ENCODE data around the gene TIAM1.

Gene TIAM1

DNA sequence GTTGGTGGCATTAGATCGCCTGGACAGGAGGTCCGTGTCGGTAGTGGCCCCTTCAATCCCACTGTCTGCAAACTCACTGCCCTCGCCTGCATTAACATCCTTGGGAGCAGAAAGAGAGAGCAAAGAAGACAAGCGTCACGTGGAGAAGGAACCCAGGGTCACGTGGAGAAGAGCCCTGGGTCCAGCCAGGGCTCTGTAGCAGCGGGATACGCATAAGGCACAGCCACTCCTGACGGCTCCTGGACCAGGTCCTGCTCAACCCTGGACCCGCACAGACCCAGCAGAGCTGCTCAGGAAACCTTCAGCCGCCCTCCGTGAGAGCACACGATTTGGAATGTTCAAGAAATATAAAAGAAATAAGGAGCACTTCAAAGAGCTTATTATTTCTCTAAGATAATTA, 92.0 kb downstream of the TIAM1 start:
- TF ChIP-seq, protein P1, sequence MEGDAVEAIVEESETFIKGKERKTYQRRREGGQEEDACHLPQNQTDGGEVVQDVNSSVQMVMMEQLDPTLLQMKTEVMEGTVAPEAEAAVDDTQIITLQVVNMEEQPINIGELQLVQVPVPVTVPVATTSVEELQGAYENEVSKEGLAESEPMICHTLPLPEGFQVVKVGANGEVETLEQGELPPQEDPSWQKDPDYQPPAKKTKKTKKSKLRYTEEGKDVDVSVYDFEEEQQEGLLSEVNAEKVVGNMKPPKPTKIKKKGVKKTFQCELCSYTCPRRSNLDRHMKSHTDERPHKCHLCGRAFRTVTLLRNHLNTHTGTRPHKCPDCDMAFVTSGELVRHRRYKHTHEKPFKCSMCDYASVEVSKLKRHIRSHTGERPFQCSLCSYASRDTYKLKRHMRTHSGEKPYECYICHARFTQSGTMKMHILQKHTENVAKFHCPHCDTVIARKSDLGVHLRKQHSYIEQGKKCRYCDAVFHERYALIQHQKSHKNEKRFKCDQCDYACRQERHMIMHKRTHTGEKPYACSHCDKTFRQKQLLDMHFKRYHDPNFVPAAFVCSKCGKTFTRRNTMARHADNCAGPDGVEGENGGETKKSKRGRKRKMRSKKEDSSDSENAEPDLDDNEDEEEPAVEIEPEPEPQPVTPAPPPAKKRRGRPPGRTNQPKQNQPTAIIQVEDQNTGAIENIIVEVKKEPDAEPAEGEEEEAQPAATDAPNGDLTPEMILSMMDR (IDR thresholded peaks at IDR 0.05; ENCODE audit: low read depth, low read length, missing control alignments): no peak
- DNase-seq (ENCODE audit: low read depth): no peak
- H3K4me3 ChIP-seq (ENCODE audit: low read depth, low read length): no peak overlapping the region

GRCh38 chr21:31251686-31252085, 92.4 kb downstream of the TIAM1 start:
- TF ChIP-seq, protein P1 (IDR thresholded peaks at IDR 0.05; ENCODE audit: low read depth, low read length, missing control alignments): no peak
- DNase-seq (ENCODE audit: low read depth): no peak
- no peak overlapping the region for H3K4me3 ChIP-seq (ENCODE audit: low read depth, low read length)

- TF ChIP-seq, protein P1 (IDR thresholded peaks at IDR 0.05; ENCODE audit: low read depth, low read length, missing control alignments): no peak
- DNase-seq (ENCODE audit: low read depth): no peak
- H3K4me3 ChIP-seq (ENCODE audit: low read depth, low read length): no peak overlapping the region
Observed at GRCh38 chr21:31248598-31248997, 95.5 kb downstream of the TIAM1 start.

DNA sequence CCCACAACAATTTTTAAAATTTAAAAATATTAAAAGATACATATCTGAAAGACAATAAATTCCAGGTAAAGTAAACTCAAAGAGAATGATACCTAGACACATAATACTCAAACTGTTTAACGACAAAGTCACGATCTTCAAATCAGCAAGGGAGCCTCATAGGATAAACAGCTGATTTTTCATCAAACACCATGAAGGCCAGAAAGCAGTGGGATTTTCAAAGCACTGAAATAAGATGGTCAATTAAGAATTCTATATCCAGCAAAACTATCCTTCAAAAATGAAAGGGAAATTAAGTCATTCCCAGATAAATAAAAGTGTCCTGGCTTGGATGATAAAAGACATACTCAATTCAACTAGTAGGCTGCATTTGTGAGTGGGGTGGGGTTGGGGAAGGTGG, 100.5 kb downstream of the TIAM1 start:
- TF ChIP-seq, protein P1 (IDR thresholded peaks at IDR 0.05; ENCODE audit: low read depth, low read length, missing control alignments): no peak
- no peak for DNase-seq (ENCODE audit: low read depth)
- H3K4me3 ChIP-seq (ENCODE audit: low read depth, low read length): no peak overlapping the region

GRCh38 chr21:31236528-31236927, 107.5 kb downstream of the TIAM1 start:
- no peak for DNase-seq (ENCODE audit: low read depth)
- TF ChIP-seq, protein P1 (IDR thresholded peaks at IDR 0.05; ENCODE audit: low read depth, low read length, missing control alignments): no peak
- no peak overlapping the region for H3K4me3 ChIP-seq (ENCODE audit: low read depth, low read length)

- no peak for DNase-seq (ENCODE audit: low read depth)
- no peak overlapping the region for H3K4me3 ChIP-seq (ENCODE audit: low read depth, low read length)
- TF ChIP-seq, protein P1 (IDR thresholded peaks at IDR 0.05; ENCODE audit: low read depth, low read length, missing control alignments): no peak
Observed at GRCh38 chr21:31235671-31236450, 108.2 kb downstream of the TIAM1 start.

DNA sequence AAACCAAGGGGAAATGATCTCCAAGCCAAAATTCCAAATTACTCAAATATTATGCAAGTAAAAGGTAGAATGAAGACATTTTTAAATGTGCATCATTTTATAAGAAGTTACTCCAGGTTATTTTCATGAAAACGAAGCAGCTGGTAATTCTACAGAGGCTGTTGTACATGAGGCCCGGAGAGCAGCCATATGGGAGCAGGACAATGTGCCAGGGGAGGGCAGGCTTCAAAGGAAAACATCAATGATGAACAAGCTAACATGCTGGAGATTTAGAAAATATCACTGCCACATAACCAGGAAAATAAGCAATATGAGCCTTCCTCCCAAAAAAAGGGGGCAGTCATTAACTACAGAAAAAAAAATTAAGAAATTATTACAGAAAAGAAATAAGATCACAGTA, 109.1 kb downstream of the TIAM1 start:
- TF ChIP-seq, protein P1 (IDR thresholded peaks at IDR 0.05; ENCODE audit: low read depth, low read length, missing control alignments): no peak
- no peak overlapping the region for H3K4me3 ChIP-seq (ENCODE audit: low read depth, low read length)
- DNase-seq (ENCODE audit: low read depth): no peak

Measured in GM12864 (cell line).